Right kidney (tissue), 9 donors: ENCODE data around the gene C1QTNF1.

Experiments
- DNase-seq: peaks from one replicate; pipeline ENCODE4 v3.0.0-alpha.2; 2016
- long read RNA-seq, 8 donors: transcript quantifications; one replicate each; lab custom pipeline, GENCODE V29; 2026

The C1QTNF1 gene
- long read RNA-seq, donor 1, partial matches to known transcripts: 0 of 1 reads
- long read RNA-seq, donor 1, other reads (novel, unspliced or antisense): 0 of 1 reads
- long read RNA-seq, donor 2: 0 reads
- long read RNA-seq, donor 3: 0 reads
- long read RNA-seq, donor 4, partial matches to known transcripts: 0 of 1 reads
- long read RNA-seq, donor 4, other reads (novel, unspliced or antisense): 0 of 1 reads
- long read RNA-seq, donor 5, partial matches to known transcripts: 0 of 1 reads
- long read RNA-seq, donor 5, other reads (novel, unspliced or antisense): 0 of 1 reads
- long read RNA-seq, donor 6: 0 reads
- long read RNA-seq, donor 7: 0 reads
- long read RNA-seq, donor 8, partial matches to known transcripts: 0 of 2 reads
- long read RNA-seq, donor 8, other reads (novel, unspliced or antisense): 0 of 2 reads

GRCh38 chr17:79023886-79024771 lies at the start of gene C1QTNF1:
C1QTNF1 (plus strand) TSS chr17:79024169; CDS start chr17:79043969, 19,800 bp downstream.
- peak; percentile 67 for DNase-seq

- DNase-seq: peak; percentile 69
Measured at GRCh38 chr17:78974635-78975591, 49.1 kb upstream of the C1QTNF1 start.

- DNase-seq: no peak
Measured at GRCh38 chr17:78976907-78977680, 46.9 kb upstream of the C1QTNF1 start.

GRCh38 chr17:78977681-78977943 lies 46.4 kb upstream of the C1QTNF1 start:
- no peak for DNase-seq

GRCh38 chr17:78977997-78978973 lies 45.7 kb upstream of the C1QTNF1 start:
- no peak for DNase-seq

GRCh38 chr17:78979780-78980623 lies 44.0 kb upstream of the C1QTNF1 start, which contains the start of gene LGALS3BP:
LGALS3BP (minus strand) TSS chr17:78979923; CDS start chr17:78977191, 2,732 bp downstream.
- peak; percentile 73 for DNase-seq

- DNase-seq: no peak
Measured at GRCh38 chr17:78980624-78980972, 43.4 kb upstream of the C1QTNF1 start.

- DNase-seq: no peak
Measured at GRCh38 chr17:78981010-78981888, 42.7 kb upstream of the C1QTNF1 start.

GRCh38 chr17:78985395-78985794 lies 38.6 kb upstream of the C1QTNF1 start:
- DNase-seq: no peak

GRCh38 chr17:78986048-78986648 lies 37.8 kb upstream of the C1QTNF1 start:
- DNase-seq: no peak

GRCh38 chr17:78986649-78987328 lies 37.2 kb upstream of the C1QTNF1 start:
- no peak for DNase-seq

- no peak for DNase-seq
Measured at GRCh38 chr17:78988152-78988551, 35.8 kb upstream of the C1QTNF1 start.

- no peak for DNase-seq
Measured at GRCh38 chr17:78990349-78991016, 33.5 kb upstream of the C1QTNF1 start.

GRCh38 chr17:78991017-78991738 lies 32.8 kb upstream of the C1QTNF1 start:
- no peak for DNase-seq

- DNase-seq: no peak
Measured at GRCh38 chr17:78991906-78992532, 31.9 kb upstream of the C1QTNF1 start.
